Heart left ventricle (tissue), 16 donors: Measurements from ENCODE around the gene GPR161. TPM values are rescaled to one million over a fixed set of nuclear protein-coding genes. Genes with fewer than 3 reads are reported as not detected.

Experiments used
- ATAC-seq, 4 donors: fragments of 200-7000 bp; cut with Tn5 transposase; one replicate each; pipeline ENCODE4 v1.9.1; 2020 to 2022; ENCODE audit warnings: moderate library complexity in 4 of 4, mild to moderate bottlenecking in 3 of 4, moderate number of reproducible peaks in 1 of 4
- DNase-seq, 5 donors: peaks; one replicate each; pipeline ENCODE4 v3.0.0-alpha.2; 2020
- H3K27ac ChIP-seq, 12 donors: fragments of 200-600 bp; sonication (generic) in 4 of 12; one replicate each; pipeline versions ENCODE4 v1.5.0 to v1.8.0; 2016 to 2022; ENCODE audit warnings: mild to moderate bottlenecking in 2 of 12
- H3K27me3 ChIP-seq, 9 donors: fragments of 200-600 bp; sonication (generic) in 2 of 9; one replicate each; pipeline versions ENCODE4 v1.5.1 to v1.8.0; 2016 to 2022; ENCODE audit warnings: mild to moderate bottlenecking in 3 of 9
- H3K36me3 ChIP-seq, 9 donors: fragments of 200-600 bp; sonication (generic) in 2 of 9; one replicate each; pipeline versions ENCODE4 v1.5.0 to v1.8.0; 2018 to 2022; ENCODE audit warnings: mild to moderate bottlenecking in 2 of 9
- H3K4me1 ChIP-seq, 12 donors: fragments of 200-600 bp; sonication (generic) in 4 of 12; one replicate each; pipeline versions ENCODE4 v1.5.0 to v1.8.0; 2016 to 2022; ENCODE audit warnings: mild to moderate bottlenecking in 3 of 12
- H3K4me3 ChIP-seq, 12 donors: fragments of 200-600 bp; sonication (generic) in 4 of 12; one replicate each; pipeline versions ENCODE4 v1.5.0 to v1.8.0; 2017 to 2022; ENCODE audit warnings: mild to moderate bottlenecking in 9 of 12, moderate library complexity in 4 of 12
- H3K9me3 ChIP-seq, 12 donors: fragments of 200-600 bp; sonication (generic) in 4 of 12; one replicate each; pipeline versions ENCODE4 v1.5.0 to v1.8.0; 2016 to 2022; ENCODE audit warnings: mild to moderate bottlenecking in 1 of 12
- CTCF ChIP-seq, 12 donors: fragments of 200-600 bp; sonication (generic) in 4 of 12; IDR thresholded peaks; one replicate each; pipeline versions ENCODE4 v1.5.0 to v1.8.0; 2018 to 2022; ENCODE audit warnings: antibody characterized with exemption in 12 of 12, mild to moderate bottlenecking in 5 of 12
- POLR2A ChIP-seq, 2 donors: fragments of 450-650 bp; IDR thresholded peaks; one replicate each; pipeline ENCODE4 v1.6.1; 2017; ENCODE audit warnings: antibody characterized with exemption in 2 of 2, mild to moderate bottlenecking in 2 of 2, moderate library complexity in 2 of 2
- WGBS, 4 donors: extraction: QIAGEN DNeasy Blood & Tissue Kit in 2 of 4; methylation state at CpG; one replicate each; pipeline versions ENCODE4 v1.1.5 to v1.1.7; 2013 to 2018; 5-methylcytosine and 5-hydroxymethylcytosine counted together
- intact Hi-C, 10 donors: fragments of 100-400 bp; cut with DNase I; formaldehyde crosslinking; loops; one replicate each; pipeline versions ENCODE4 v1.11.1 to v1.14.2; 2022
- polyA plus RNA-seq, 2 donors: library from polyadenylated mRNA; stranded (reverse); fragments of 200-250 nt; gene quantifications; one replicate each; pipeline ENCODE4 v1.2.3, GENCODE V29; 2013
- total RNA-seq, 9 donors: library from RNA; depleted of rRNA in 2 of 9; stranded (reverse); fragments of >200 nt in 2 of 9; fragmentation: NEBNext Ultra II Directional in 3 of 9; extraction: Animal tissue kit (Norgen Biotek cat#: 25700) in 3 of 9; gene quantifications; one replicate each; pipeline versions ENCODE4 v1.1.0 to v1.2.4, GENCODE V29; 2016 to 2023
- donor health status: ischemic (EF 13 %, LVEDD 7.1; RV severe dilation, severe dysfunction).
- donor health status: healthy with polysubstance abuse.
- donor health status: DM: no; HTN: yes; CAD: no.
- donor health status: DM: no; HTN: no; CAD: no.
- donor health status: ischemic (EF 25% LVEDD 6.9; RV normal size, moderate dysfunction).
- donor health status: ischemic (EF 25% LVEDD 5.7; RV mildly dilated, moderate dysfunction).
- donor health status: healthy.
- donor health status: DM: yes; HTN: yes; CAD: no.
- donor health status: ischemic (EF 35%, LVEDD 5.7; RV mildly dilated, moderate dysfunction).
- donor health status: nonischemic (EF 11% LVEDD 7.7; RV severe dilation, severe dysfunction).
- donor health status: DM: yes; HTN: yes; CAD: no.
- donor health status: PGD.
- donor health status: ischemic (EF 29% LVEDD 5.4; RV normal size, mild dysfunction).
- donor health status: nonischemic (EF 23%, LVEDD 6.1; RV moderate dilation, normal function).

GPR161 gene
- total and polyA plus RNA-seq, 11 donors, result 0.95 to 4.8 (median 2.4) TPM

- intact Hi-C loops, result loop anchor here in 4 of 10 donors (5.0 kb wide), 2 partner anchors 49 to 54 kb away; no protein-coding TSS in a partner anchor
- peak in 3 of 5 donors; percentile 9 to 40 (median 29) for DNase-seq
- no peaks in the 10 kb centered on the region for H3K36me3 ChIP-seq
- no peaks in the 10 kb centered on the region for H3K9me3 ChIP-seq
- peak overlapping the region; percentile 40 to 92 (median 81) for H3K4me3 ChIP-seq
- peaks cover 0 to 20% (median 12%) of the 10 kb centered on the region in 12 donors for H3K4me1 ChIP-seq
- ATAC-seq, result peak in 3 of 4 donors; percentile 36 to 68 (median 42)
- H3K27me3 ChIP-seq, result peaks cover 0 to 24% (median 0%) of the 10 kb centered on the region in 9 donors
- H3K27ac ChIP-seq, result peak overlapping the region in 11 of 12 donors; percentile 10 to 83 (median 68)
- no peak for TF ChIP-seq CTCF (IDR thresholded peaks at IDR 0.05)
- TF ChIP-seq POLR2A (IDR thresholded peaks at IDR 0.05), result no peak
- 0 to 1% (median 0%) methylated on average over 23 to 63 of the region's 63 CpGs for WGBS, 4 donors
These were observed 615 bp downstream of the GPR161 start for GRCh38 chr1:168135921-168136708.

- no peaks in the 10 kb centered on the region for H3K9me3 ChIP-seq
- peak overlapping the region; percentile 40 to 92 (median 81) for H3K4me3 ChIP-seq
- 40 to 50% (median 45%) methylated on average over 12 of the region's 12 CpGs for WGBS, 4 donors
- H3K27ac ChIP-seq, result peak overlapping the region in 2 of 12 donors; percentile 68 to 82
- ATAC-seq (no peak), DNase-seq (no peak)
- H3K27me3 ChIP-seq, result peaks cover 0 to 24% (median 0%) of the 10 kb centered on the region in 9 donors
- TF ChIP-seq CTCF (IDR thresholded peaks at IDR 0.05) (no peak), POLR2A (IDR thresholded peaks at IDR 0.05) (no peak)
- no peaks in the 10 kb centered on the region for H3K36me3 ChIP-seq
- H3K4me1 ChIP-seq, result peaks cover 0 to 20% (median 12%) of the 10 kb centered on the region in 12 donors
- intact Hi-C loops, result loop anchor here in 4 of 10 donors (5.0 kb wide), 2 partner anchors 48 to 53 kb away; no protein-coding TSS in a partner anchor
These were observed 1.4 kb downstream of the GPR161 start for GRCh38 chr1:168135116-168135920.

GRCh38 chr1:168134642-168135041, 2.1 kb downstream of the GPR161 start:
- DNase-seq (no peak), ATAC-seq (no peak)
- peaks cover 0 to 24% (median 0%) of the 10 kb centered on the region in 9 donors for H3K27me3 ChIP-seq
- intact Hi-C loops, result loop anchor here in 4 of 10 donors (5.0 kb wide), 2 partner anchors 47 to 52 kb away; no protein-coding TSS in a partner anchor
- H3K36me3 ChIP-seq, result no peaks in the 10 kb centered on the region
- H3K9me3 ChIP-seq, result no peaks in the 10 kb centered on the region
- no peak for TF ChIP-seq POLR2A (IDR thresholded peaks at IDR 0.05)
- no peak for TF ChIP-seq CTCF (IDR thresholded peaks at IDR 0.05)
- H3K4me1 ChIP-seq, result peaks cover 0 to 20% (median 12%) of the 10 kb centered on the region in 12 donors
- H3K4me3 ChIP-seq, result peak overlapping the region in 3 of 12 donors; percentile 17 to 92 (median 89)
- 83 to 94% (median 85%) methylated on average over 5 to 7 of the region's 7 CpGs for WGBS, 4 donors
- H3K27ac ChIP-seq, result no peak overlapping the region
